ENCODE results near the gene REC8.
"Not testable (repeated sequence)": the region's sequence is repeated elsewhere in the genome, so short reads cannot be mapped to it uniquely, and the experiment has no call there.

Gene REC8

DNA sequence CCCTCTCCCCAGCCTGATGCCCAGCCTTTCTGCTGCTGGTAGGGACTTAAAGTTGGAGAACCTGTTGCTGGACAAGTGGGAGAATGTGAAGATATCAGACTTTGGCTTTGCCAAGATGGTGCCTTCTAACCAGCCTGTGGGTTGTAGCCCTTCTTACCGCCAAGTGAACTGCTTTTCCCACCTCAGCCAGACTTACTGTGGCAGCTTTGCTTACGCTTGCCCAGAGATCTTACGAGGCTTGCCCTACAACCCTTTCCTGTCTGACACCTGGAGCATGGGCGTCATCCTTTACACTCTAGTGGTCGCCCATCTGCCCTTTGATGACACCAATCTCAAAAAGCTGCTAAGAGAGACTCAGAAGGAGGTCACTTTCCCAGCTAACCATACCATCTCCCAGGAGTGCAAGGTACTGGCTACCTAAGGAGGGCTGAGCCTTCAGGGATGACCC is 35.2 kb downstream of the REC8 start:
- no peak for DNase-seq

DNA sequence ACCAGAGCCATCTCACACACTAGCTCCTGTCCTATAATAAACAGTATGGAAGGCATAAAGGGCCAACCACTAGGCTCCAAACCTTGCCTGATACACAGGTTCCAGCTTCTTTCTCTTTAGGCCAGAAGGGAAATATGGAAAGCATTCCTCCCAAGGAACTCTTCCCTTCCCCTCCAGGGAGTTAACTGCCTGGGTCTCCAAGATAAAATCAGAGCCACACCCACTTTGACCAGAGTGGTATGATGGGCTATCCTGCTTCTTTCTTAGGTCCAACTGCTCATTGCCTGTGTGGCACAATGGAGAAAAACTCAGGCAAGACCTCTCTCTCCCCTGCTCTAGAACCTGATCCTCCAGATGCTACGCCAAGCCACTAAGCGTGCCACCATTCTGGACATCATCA is 35.7 kb downstream of the REC8 start:
- DNase-seq = no peak

DNA sequence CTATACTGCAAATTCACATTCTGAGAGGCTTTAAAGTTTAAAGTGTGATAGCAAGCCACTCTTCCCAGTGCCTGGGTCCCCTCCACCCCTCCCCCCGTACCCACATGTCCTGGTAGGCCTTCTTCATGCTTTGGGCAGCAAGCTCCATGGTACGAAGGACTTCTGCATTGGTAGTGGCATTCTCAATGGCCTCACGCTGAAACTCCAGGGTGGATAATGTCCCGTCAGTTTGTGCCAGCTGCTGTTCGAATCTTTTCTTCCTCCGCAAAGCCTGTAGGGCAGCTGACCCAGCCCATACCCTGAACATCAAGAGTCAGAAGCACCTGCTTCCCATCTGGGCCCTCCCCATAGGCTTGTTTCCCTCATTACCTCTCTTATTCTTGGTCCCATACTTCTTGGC is 39.4 kb downstream of the REC8 start:
- no peak for DNase-seq

DNA sequence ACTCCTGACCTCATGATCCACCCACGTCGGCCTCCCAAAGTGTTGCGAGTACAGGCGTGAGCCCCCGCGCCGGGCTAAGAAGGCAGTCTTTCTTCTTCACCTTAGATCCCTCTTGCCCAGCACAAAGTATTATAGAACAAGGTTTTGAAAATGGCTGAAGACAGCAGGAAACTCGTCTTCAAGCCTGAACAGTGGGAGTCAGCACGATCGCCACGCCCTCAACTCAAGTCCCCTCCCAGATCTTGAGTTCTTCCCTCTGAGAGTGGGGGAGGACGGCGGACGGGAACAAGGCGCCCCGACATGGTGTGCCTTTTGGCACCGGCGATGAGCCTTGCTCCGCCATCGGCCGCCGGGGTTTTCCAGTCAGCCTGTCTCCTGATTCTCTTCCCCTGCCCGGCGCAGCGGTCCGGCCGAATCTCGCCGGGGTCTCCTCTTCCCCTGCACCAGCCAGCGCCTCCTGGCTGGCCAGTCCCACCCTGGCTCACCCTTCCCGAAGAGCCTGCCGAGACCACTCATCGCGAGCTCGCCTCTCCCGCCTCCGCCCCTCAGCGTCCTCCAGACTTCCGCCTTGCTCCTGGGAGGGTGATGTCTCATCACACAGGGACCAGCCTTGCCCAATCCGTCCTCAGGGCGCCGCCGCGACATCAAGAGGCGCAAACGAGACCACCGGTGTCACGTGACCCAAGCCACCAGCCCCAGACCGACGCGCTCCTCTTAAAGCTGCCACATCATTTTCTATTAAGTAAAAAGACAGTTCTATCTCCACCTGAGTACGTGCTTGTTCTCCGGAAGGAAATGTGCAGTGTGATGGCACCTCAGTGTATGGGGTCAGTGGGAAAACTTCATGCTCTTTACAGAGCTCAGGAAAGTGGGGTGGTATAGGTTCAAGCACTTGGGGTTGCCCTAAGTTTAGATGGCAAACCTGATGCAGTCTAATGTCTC is 41.3 kb downstream of the REC8 start, which contains the start of gene CHMP4A:
Gene CHMP4A (minus strand): TSS at position 565 of the 942 bp plus-strand sequence. CDS start 49 bp downstream, at position 516.
- peak; percentile 96 for DNase-seq

DNA sequence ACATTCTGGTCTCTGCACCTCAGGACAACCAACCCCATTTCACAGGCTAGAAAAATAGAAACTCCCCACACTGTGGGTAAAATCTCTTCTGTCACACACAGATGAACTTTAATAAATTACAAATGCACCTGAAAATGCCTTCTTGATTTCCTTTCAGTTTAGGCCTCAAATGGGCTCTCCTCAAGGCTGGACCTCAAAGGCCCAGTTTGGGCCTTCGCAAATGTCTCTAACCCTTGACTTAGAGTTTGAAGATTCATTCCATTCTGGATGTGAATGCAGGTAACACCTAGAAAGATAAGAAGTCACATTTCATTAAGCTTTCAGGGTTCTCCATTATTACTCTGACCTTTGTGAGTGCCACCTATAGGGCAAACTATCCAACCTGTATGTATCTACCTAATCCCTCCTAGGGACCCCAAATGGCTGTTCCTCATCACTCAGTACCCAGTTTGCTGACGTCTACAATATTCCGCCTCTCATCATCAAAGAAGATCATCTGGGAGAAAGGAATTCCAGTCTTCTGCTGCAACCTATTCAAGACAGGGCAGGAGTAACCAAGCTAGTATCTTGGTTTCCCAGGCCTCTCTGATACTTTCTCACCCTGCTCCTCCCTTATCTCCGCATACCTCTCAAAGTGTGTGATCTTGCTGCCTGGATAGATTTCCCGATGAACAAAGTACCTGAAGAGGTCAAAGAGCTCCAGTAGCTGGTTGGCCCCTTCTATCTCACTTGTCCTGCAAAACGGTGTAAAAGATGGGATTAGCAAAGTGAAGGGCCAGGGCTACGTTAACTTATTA is 42.2 kb downstream of the REC8 start:
- no peak for DNase-seq

DNA sequence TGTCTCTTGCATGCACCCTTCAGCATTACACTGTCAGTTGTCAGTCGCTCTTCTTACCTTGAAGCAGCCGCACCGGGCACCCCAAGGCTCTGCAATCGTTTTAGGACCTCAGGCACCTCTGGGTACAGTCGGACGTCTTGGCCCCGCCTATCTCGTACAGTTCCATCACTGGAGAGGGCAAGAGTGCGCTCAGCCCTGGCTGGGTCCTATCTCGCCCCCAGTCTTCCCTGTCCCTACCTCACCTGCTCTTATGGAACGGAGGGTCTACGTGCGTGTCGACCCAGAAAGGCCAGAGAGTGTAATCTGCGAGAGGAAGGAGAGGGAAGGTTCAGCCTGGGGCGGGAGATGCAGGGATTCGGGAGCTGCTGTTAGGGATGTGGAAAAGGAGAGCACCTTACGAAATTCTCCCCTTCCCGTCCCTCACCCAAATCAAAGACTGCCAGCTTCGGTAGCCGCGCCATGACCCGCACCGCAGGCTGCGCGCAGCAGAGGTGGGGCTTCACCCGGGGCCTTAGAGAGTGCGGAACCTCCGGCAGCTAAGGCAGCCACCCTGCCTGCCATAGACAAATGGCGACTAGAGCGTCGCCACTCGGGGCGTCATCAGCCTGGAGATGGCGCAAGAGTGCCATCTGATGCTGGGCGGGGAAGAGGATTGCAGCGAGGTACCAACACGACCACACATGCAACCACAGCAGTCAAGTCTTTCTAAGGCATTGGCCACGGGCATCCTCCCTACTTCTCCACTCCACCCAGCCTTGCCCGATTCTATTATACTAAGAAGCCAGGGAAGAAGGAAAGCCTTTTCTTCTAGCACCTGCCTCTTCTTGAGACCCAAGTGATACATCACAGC is 43.8 kb downstream of the REC8 start, which contains the start of gene MDP1:
Gene MDP1 (minus strand): TSS at position 572 of the 850 bp plus-strand sequence. CDS start 111 bp downstream, at position 461.
- DNase-seq = peak; percentile 84

DNA sequence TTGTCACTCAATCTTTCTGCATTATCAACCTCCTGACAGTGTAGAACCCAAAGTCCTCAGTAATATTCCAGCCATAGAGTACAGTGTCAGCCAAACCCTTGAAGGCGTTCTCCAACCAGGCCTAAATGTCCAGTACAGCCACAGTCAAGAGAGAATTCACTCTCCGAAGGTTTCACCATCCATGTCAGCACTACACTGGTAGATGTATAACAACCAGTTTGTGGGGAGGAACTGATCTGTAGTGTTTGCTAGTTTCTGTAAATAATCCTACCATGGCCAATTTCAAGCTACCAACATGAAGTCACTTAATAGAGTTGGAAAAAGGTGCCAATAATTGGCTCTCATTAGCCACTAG is 44.4 kb downstream of the REC8 start:
- no peak for DNase-seq

DNA sequence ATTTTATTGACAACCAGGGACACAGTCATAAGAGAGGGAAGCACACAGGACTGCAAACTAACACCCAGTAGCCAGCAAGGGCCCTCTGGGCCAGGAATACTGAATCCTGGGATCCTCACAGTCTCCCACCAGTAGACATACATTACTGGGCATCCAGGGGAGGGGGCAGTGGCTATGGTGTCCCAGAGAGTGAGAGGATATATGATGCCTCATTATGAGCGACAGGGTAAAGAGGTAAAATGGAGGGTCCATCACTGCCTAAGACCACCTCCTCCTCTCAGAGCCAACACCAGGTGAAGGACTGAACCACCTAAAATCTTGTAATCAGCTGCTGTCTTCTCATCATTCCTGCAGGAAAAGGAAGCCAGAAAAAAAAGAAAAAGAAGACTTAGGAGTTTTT is 45.0 kb downstream of the REC8 start:
- not testable (repeated sequence) for DNase-seq

DNA sequence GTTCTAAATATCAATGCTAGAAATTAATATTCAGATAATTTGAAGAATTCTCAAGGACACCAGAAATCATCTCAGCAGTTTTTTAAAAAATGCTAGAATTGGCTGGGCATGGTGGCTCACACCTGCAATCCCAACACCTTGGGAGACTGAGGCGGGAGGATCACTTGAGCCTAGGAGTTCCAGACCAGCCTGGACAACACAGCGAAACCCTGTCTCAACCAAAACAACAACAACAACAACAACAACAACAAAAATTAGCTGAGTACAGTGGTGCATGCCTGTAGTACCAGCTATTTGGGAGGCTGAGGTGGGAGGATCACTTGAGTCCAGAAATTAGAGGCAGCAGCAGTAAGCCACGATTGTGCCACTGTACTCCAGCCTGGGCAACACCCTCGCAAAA is 47.2 kb downstream of the REC8 start:
- no peak for DNase-seq

DNA sequence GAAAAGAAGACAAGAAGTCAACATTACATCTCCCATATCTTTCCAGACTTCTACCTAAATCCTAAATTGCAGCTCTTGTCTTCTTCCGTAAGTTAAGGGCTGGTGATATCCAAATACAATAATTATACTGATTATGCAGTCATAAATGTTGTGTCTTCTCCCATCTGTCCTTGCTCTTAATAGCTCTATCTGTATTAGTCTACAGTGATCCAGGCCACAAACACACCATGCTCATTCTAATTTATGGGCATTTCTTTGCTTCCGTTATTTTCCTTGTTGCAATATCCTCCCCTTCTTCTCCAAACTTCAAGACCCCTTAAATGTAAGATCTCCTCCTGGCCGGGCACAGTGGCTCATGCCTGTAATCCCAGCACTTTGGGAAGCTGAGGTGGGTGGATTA is 47.6 kb downstream of the REC8 start:
- DNase-seq = no peak

DNA sequence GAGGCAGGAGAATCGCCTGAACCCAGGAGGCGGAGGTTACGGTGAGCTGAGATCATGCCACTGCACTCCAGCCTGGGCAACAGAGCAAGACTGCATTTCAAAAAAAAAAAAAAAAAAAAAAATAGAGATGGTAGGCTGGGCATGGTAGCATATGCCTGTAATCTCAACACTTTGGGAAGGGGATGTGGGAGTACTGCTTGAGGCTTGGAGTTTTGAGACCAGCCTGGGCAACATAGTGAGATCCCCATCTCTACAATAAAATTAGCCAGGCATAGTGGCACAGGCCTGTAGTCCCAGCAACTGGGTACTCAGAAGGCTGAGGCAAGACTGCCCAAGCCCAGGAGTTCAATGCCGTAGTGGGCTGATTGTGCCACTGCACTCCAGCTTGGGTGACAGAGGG is 51.1 kb downstream of the REC8 start:
- DNase-seq = not testable (repeated sequence)

DNA sequence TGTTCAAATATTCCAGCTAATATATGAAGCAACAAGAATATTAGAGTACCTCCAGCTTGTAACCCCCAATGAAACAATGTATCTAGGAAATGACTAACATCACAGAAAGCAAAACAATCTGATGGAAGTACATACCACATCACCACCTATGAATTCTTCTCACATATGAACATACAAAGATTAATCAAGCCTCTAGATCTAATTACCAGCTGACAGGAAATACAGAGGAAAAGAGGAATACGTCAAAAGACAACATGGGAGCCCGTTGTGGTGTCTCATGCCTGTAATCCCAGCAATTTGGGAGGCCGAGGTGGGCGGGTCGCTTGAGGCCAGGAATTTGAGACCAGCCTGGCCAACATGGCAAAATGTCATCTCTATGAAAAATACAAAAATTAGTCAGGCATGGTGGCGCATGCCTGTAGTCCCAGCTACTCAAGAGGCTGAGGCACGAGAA is 52.8 kb downstream of the REC8 start:
- DNase-seq = no peak

DNA sequence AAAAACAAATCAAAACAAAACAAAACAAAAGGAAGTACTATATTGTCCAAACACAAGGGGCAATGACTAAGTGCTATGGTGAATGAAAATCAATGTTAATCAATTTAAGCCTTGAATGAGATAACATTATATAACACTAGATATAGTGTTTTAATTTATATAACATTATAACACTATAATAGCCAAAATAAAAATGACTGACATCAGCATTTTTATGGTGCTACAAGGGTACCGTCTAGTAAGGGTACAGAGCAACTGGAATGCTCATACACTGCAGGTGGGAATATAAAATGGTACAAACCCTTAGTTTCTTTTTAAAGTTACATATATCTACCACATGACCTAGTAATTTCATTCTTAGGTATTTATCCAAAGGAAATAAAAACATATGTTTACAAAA is 54.6 kb downstream of the REC8 start:
- no peak for DNase-seq

DNA sequence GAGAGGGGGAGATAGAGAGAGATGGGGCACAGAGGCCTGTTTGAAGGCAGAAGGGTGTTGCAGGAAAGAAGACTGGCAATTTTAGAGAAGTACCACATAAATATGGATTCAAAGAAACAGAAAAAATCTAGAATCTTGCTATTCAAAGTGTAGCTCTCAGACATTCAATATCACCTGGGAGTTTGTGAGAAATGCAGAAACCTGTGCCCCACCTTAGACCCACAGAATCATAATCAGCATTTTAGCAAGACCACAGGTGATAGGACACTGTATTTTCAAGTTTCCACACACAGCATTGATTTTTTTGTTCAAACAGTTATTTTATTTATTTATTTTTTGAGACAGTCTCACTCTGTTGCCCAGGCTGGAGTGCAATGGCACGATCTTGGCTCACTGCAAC is 57.0 kb downstream of the REC8 start:
- no peak for DNase-seq

Measured in stimulated activated CD4-positive, alpha-beta T cell treated with anti-CD3 and anti-CD28 coated beads, Interleukin-2, amount 100 ng/mL, for 24 hours (primary cell).